Measurements from ENCODE around the gene JAML. TPM values are rescaled to one million over a fixed set of nuclear protein-coding genes. Genes with fewer than 3 reads are reported as not detected.

JAML gene
- total and polyA plus RNA-seq, 2 donors: 39.7 to 58.8 TPM

DNA sequence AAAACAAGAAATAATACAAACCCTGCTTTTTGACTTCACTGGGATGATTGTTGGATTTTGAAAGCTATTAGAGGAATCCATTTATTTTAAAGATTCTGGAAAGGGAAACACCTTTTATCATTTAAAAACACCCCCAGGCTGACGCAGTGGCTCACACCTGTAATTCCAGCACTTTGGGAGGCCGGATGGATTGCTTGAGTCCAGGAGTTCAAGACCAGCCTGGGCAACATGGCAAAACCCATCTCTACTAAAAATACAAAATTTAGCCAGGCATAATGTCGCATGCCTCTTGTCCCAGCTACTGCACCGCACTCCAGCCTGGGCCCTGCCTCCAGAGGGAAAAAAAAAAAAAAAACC lies 48.1 kb downstream of the JAML start:
- H3K4me1 ChIP-seq (ENCODE audit: control insufficient read depth in 2 of 2, insufficient read depth in 2 of 2, low read length in 2 of 2): peaks cover 6 to 29% of the 10 kb centered on the region in 2 donors
- no peaks in the 10 kb centered on the region for H3K36me3 ChIP-seq (ENCODE audit: control insufficient read depth in 2 of 2, insufficient read depth in 2 of 2, low read length in 1 of 2)
- H3K9me3 ChIP-seq (ENCODE audit: control insufficient read depth in 2 of 2, insufficient read depth in 1 of 2, low read length in 1 of 2): no peaks in the 10 kb centered on the region
- H3K4me3 ChIP-seq (ENCODE audit: low read length in 2 of 2): no peak overlapping the region
- DNase-seq (ENCODE audit: low read depth in 6 of 9, low spot score in 9 of 9): no peak
- H3K27me3 ChIP-seq (ENCODE audit: control insufficient read depth in 2 of 2, insufficient read depth in 1 of 2, low read length in 1 of 2): no peaks in the 10 kb centered on the region
- no peak overlapping the region for H3K27ac ChIP-seq (ENCODE audit: low read depth in 1 of 2, low read length in 1 of 2)
- WGBS: 98% methylated on average over 4 of the region's 4 CpGs

DNA sequence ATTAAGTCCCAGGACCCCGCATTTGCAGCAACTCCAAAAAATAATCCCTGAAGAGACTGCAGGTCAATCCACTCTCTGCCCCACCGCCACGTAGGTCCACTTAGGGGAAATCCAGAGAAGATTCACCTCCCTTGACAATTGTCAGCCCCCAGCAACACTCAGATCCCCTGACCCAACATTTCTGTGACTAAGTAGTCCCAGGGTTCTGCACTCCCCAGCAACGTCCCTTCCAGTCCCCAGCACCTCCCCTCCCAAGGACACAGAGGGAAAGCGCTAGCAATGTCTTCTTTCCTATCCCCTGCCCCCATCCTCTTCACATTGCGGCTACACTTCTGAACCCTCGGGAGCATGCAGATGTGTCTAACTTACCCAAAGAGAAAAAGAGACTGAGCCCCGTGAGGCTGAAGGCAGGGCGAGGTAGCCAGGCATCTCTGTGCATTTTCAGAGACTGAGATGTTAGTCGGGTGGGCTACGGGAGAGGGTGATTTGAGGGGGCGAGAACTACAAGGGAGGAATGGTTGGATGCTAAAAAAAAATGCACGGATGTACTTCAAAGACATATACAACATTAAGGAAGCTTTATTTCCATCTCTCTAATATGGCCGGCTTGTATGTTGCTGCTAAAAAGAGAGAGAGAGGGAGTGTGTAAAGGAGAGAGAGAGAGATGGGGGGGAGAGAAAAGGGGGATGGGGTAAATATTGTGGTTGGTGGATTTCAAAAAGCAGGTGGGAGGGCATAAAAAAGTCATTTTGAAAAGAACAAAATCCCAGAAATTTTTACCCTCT lies 48.6 kb downstream of the JAML start, which contains the start of gene SCN2B:
TSS of gene SCN2B (minus strand) at position 647 of the 785 bp plus-strand sequence. CDS start at position 439, 208 bp downstream.
- no peaks in the 10 kb centered on the region for H3K9me3 ChIP-seq (ENCODE audit: control insufficient read depth in 2 of 2, insufficient read depth in 1 of 2, low read length in 1 of 2)
- WGBS: 78% methylated on average over 14 of the region's 14 CpGs
- peaks cover 10 to 35% of the 10 kb centered on the region in 2 donors for H3K4me1 ChIP-seq (ENCODE audit: control insufficient read depth in 2 of 2, insufficient read depth in 2 of 2, low read length in 2 of 2)
- H3K27me3 ChIP-seq (ENCODE audit: control insufficient read depth in 2 of 2, insufficient read depth in 1 of 2, low read length in 1 of 2): peaks cover 0 to 4% of the 10 kb centered on the region in 2 donors
- H3K4me3 ChIP-seq (ENCODE audit: low read length in 2 of 2): peak within 1 kb of the TSS in 1 of 2 donors; percentile 21
- H3K27ac ChIP-seq (ENCODE audit: low read depth in 1 of 2, low read length in 1 of 2): peak within 1 kb of the TSS in 1 of 2 donors; percentile 23
- no peaks in the 10 kb centered on the region for H3K36me3 ChIP-seq (ENCODE audit: control insufficient read depth in 2 of 2, insufficient read depth in 2 of 2, low read length in 1 of 2)
- DNase-seq (ENCODE audit: low read depth in 6 of 9, low spot score in 9 of 9): peak in 1 of 9 donors; percentile 50

DNA sequence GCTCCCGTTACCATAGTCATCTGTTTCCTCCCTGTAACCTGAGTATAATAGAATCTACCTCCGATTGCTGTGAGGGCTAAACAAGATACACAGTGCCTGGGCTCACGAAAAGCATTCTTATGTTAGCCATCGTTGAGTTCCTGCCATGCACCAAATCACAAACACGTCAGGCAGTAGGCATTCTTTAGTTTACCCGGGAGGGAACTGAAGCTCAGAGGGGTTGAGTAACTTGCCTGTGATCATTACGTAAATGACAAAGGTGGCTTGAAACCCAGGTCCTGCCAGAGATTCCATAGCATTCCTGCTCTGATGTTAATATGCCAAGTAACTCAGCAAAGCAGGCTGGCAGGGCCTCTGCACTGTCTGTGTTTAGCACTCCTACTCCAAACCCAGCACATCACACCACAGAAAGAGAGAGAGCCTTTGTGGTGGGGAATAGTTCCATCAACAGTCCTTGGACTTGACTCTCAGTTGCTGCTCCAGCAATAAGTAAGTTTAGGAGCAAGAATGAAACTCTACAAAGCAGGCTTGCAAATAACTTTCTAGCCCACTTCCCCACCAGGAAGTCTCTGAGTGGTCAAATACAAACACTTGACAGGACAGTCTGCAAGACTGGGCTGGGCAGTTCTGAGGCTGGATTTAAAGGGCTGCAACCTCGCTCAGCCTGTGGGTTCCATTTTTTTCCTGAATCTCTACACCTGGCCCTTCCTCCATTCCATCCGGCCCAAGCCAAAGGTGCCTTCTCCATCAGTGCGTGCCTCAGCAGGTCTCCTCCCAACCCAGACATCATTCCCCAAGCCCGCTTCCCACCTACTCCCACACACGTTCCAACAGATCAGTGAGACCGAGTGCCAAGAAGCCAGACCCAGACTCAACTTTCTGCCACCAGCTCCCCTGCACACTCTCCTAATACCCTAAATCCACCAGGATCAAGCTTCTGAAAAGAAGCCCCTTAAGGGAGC lies 49.5 kb downstream of the JAML start:
- Histone ChIP-seq H3K4me1 (ENCODE audit: control insufficient read depth in 2 of 2, insufficient read depth in 2 of 2, low read length in 2 of 2) (peaks cover 8 to 29% of the 10 kb centered on the region in 2 donors), H3K27ac (ENCODE audit: low read depth in 1 of 2, low read length in 1 of 2) (peak overlapping the region in 1 of 2 donors; percentile 33), H3K27me3 (ENCODE audit: control insufficient read depth in 2 of 2, insufficient read depth in 1 of 2, low read length in 1 of 2) (peaks cover 0 to 13% of the 10 kb centered on the region in 2 donors), H3K9me3 (ENCODE audit: control insufficient read depth in 2 of 2, insufficient read depth in 1 of 2, low read length in 1 of 2) (no peaks in the 10 kb centered on the region), H3K4me3 (ENCODE audit: low read length in 2 of 2) (no peak overlapping the region), H3K36me3 (ENCODE audit: control insufficient read depth in 2 of 2, insufficient read depth in 2 of 2, low read length in 1 of 2) (no peaks in the 10 kb centered on the region)
- no peak for DNase-seq (ENCODE audit: low read depth in 6 of 9, low spot score in 9 of 9)
- WGBS: 90% methylated on average over 13 of the region's 13 CpGs

DNA sequence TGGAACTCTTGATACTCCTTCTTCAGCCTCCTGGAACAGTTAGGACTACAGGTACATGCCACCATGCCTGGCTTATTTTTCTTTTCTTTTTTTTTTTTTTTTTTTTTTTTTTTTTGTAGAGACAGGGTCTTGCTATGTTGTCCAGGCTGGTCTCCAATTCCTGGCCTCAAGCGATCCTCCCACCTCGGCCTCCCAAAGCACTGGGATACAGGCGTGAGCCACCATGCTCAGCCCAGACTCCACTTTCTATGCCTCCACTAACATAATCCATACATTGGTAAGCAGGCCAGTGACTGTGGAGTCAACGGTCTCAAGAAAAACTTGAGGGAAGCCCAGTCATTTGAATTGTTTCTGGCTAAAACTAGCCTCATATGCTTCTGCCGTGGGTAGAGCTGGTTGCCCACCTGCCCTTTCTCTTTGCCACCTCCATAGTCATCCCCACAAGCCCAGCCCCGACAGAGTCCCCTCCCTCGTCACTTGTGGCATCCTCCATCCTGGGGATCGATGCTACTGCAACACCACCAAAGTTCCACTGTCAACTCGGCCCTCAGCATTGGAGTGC lies 50.7 kb downstream of the JAML start:
- peaks cover 0 to 23% of the 10 kb centered on the region in 2 donors for H3K27me3 ChIP-seq (ENCODE audit: control insufficient read depth in 2 of 2, insufficient read depth in 1 of 2, low read length in 1 of 2)
- WGBS: 97% methylated on average over 9 of the region's 9 CpGs
- H3K36me3 ChIP-seq (ENCODE audit: control insufficient read depth in 2 of 2, insufficient read depth in 2 of 2, low read length in 1 of 2): no peaks in the 10 kb centered on the region
- H3K4me3 ChIP-seq (ENCODE audit: low read length in 2 of 2): no peak overlapping the region
- H3K9me3 ChIP-seq (ENCODE audit: control insufficient read depth in 2 of 2, insufficient read depth in 1 of 2, low read length in 1 of 2): no peaks in the 10 kb centered on the region
- no peak for DNase-seq (ENCODE audit: low read depth in 6 of 9, low spot score in 9 of 9)
- no peak overlapping the region for H3K27ac ChIP-seq (ENCODE audit: low read depth in 1 of 2, low read length in 1 of 2)
- peaks cover 5 to 22% of the 10 kb centered on the region in 2 donors for H3K4me1 ChIP-seq (ENCODE audit: control insufficient read depth in 2 of 2, insufficient read depth in 2 of 2, low read length in 2 of 2)

DNA sequence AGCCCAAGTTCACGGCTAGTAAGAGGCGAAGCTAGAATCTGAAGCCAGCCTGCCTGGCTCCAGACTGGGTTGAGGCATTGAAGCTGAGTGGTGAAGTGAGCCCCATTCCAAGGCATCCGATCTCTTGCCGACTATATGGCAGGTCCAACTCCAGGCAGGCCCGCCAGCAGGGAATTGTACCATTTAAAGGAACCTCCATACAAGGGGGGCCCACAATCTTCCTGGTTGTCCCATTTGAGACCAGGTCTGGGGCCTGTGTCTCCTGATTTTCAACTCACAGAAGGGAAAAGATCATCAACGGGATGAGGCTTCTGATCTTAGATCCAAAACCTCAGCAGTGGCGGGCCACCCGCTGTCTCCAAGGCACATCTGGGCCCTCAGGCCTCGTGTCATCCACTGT lies 52.5 kb downstream of the JAML start:
- H3K4me1 ChIP-seq (ENCODE audit: control insufficient read depth in 2 of 2, insufficient read depth in 2 of 2, low read length in 2 of 2): peaks cover 5 to 22% of the 10 kb centered on the region in 2 donors
- H3K4me3 ChIP-seq (ENCODE audit: low read length in 2 of 2): no peak overlapping the region
- H3K27ac ChIP-seq (ENCODE audit: low read depth in 1 of 2, low read length in 1 of 2): no peak overlapping the region
- H3K36me3 ChIP-seq (ENCODE audit: control insufficient read depth in 2 of 2, insufficient read depth in 2 of 2, low read length in 1 of 2): no peaks in the 10 kb centered on the region
- 94% methylated on average over 9 of the region's 9 CpGs for WGBS
- DNase-seq (ENCODE audit: low read depth in 6 of 9, low spot score in 9 of 9): no peak
- no peaks in the 10 kb centered on the region for H3K9me3 ChIP-seq (ENCODE audit: control insufficient read depth in 2 of 2, insufficient read depth in 1 of 2, low read length in 1 of 2)
- peaks cover 0 to 35% of the 10 kb centered on the region in 2 donors for H3K27me3 ChIP-seq (ENCODE audit: control insufficient read depth in 2 of 2, insufficient read depth in 1 of 2, low read length in 1 of 2)

DNA sequence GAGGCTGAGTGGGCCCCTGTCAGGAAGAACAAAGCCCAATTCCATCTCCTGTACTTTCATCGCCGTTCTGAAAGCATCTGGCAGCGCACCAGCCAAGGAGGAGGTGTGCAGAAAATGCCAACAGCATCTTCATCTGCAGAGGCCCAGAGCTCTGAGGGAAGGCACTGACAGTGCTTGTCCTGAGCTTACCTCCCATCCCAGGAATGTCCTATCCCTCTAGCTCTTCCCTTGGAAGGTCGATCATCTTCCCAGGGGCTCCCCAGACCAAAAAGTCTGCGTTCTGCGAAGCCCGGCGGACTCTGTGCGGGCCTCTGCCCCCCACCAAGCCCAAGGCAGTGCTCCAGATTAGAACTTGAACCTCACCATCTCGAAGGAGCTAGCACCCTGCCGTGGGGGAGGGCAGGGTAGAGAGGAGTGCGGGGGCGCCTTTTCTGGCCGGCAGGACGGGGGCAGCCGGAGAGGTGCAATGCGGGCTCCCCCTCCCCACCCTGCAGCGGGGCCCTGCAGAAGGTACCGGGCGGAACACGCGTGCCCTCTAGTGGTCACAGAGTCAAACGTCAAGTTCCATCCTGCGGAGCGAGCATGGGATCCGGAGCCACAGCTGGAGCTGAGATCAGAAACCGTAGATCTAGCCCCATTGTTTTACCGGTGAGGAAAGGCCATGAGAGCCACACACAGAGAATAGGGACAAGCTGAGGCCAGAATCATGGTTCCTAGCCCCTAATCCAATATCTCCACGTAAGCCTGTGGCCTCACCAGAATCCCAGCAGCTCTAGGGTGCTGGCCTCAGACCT lies 53.3 kb downstream of the JAML start:
- Histone ChIP-seq H3K9me3 (ENCODE audit: control insufficient read depth in 2 of 2, insufficient read depth in 1 of 2, low read length in 1 of 2) (no peaks in the 10 kb centered on the region), H3K27me3 (ENCODE audit: control insufficient read depth in 2 of 2, insufficient read depth in 1 of 2, low read length in 1 of 2) (peaks cover 0 to 38% of the 10 kb centered on the region in 2 donors), H3K4me1 (ENCODE audit: control insufficient read depth in 2 of 2, insufficient read depth in 2 of 2, low read length in 2 of 2) (peaks cover 5 to 19% of the 10 kb centered on the region in 2 donors), H3K4me3 (ENCODE audit: low read length in 2 of 2) (no peak overlapping the region), H3K27ac (ENCODE audit: low read depth in 1 of 2, low read length in 1 of 2) (no peak overlapping the region), H3K36me3 (ENCODE audit: control insufficient read depth in 2 of 2, insufficient read depth in 2 of 2, low read length in 1 of 2) (no peaks in the 10 kb centered on the region)
- 19% methylated on average over 29 of the region's 29 CpGs for WGBS
- DNase-seq (ENCODE audit: low read depth in 6 of 9, low spot score in 9 of 9): peak; percentile 46 to 86 (median 73)

DNA sequence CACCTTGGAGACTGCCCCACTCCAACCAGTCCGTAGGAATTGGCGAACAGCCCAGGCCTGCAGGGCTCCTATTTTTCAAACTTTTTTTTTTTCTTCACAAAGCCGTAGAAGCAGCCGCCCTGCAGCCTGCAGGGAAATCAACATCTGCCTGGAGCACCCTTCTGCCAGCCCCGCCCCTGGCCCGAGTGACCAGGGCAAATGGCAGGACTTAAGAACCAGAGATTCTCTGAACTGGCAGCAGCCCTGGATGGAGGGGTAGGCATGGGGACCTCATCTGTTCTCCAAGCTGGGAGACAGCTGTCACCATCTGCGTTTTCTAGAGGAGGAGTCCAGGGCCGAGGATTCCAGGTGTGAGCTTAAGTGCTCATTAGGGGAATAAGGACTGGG lies 53.9 kb downstream of the JAML start:
- H3K4me3 ChIP-seq (ENCODE audit: low read length in 2 of 2): no peak overlapping the region
- 94% methylated on average over 8 of the region's 8 CpGs for WGBS
- no peak overlapping the region for H3K27ac ChIP-seq (ENCODE audit: low read depth in 1 of 2, low read length in 1 of 2)
- DNase-seq (ENCODE audit: low read depth in 6 of 9, low spot score in 9 of 9): no peak
- no peaks in the 10 kb centered on the region for H3K36me3 ChIP-seq (ENCODE audit: control insufficient read depth in 2 of 2, insufficient read depth in 2 of 2, low read length in 1 of 2)
- peaks cover 0 to 38% of the 10 kb centered on the region in 2 donors for H3K27me3 ChIP-seq (ENCODE audit: control insufficient read depth in 2 of 2, insufficient read depth in 1 of 2, low read length in 1 of 2)
- no peaks in the 10 kb centered on the region for H3K9me3 ChIP-seq (ENCODE audit: control insufficient read depth in 2 of 2, insufficient read depth in 1 of 2, low read length in 1 of 2)
- H3K4me1 ChIP-seq (ENCODE audit: control insufficient read depth in 2 of 2, insufficient read depth in 2 of 2, low read length in 2 of 2): peaks cover 5 to 13% of the 10 kb centered on the region in 2 donors

DNA sequence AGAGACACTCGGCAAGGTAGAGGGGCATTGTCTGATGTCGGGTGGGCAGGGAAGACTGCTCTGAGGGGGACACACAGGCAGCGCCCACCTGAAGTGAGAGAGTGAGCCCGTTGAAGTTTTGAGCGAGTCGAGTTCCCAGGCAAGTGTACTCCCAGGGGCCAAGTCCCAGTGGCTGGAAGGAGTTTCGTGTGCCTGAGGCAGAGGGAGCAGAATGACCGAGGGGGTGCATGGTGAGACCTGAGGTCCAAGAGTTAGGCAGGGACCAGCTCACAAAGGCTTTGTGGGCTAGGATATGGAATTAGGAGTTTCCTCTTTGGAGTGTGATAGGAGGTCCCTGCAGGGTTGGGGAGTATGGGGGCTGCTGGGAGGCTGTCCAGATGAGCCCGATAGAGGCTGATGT lies 54.6 kb downstream of the JAML start:
- Histone ChIP-seq H3K9me3 (ENCODE audit: control insufficient read depth in 2 of 2, insufficient read depth in 1 of 2, low read length in 1 of 2) (no peaks in the 10 kb centered on the region), H3K27me3 (ENCODE audit: control insufficient read depth in 2 of 2, insufficient read depth in 1 of 2, low read length in 1 of 2) (peaks cover 0 to 38% of the 10 kb centered on the region in 2 donors), H3K4me3 (ENCODE audit: low read length in 2 of 2) (no peak overlapping the region), H3K27ac (ENCODE audit: low read depth in 1 of 2, low read length in 1 of 2) (no peak overlapping the region), H3K36me3 (ENCODE audit: control insufficient read depth in 2 of 2, insufficient read depth in 2 of 2, low read length in 1 of 2) (no peaks in the 10 kb centered on the region), H3K4me1 (ENCODE audit: control insufficient read depth in 2 of 2, insufficient read depth in 2 of 2, low read length in 2 of 2) (peaks cover 5 to 8% of the 10 kb centered on the region in 2 donors)
- no peak for DNase-seq (ENCODE audit: low read depth in 6 of 9, low spot score in 9 of 9)
- WGBS: 93% methylated on average over 9 of the region's 9 CpGs

Measured in thymus (tissue), 11 donors.